Stimulated activated CD8-positive, alpha-beta memory T cell treated with anti-CD3 and anti-CD28 coated beads, Interleukin-4, amount 100 ng/mL, for 48 hours (primary cell): ENCODE data around the gene TH.

ENCODE experiments used
- DNase-seq: peaks from one replicate; pipeline ENCODE4 v3.0.0-alpha.2; 2020

TH gene

GRCh38 chr11:2177076-2177475, 5.5 kb upstream of the TH start:
- DNase-seq = no peak

GRCh38 chr11:2176389-2176900, 4.8 kb upstream of the TH start:
- no peak for DNase-seq

GRCh38 chr11:2175659-2176058, 4.0 kb upstream of the TH start:
- DNase-seq = no peak

GRCh38 chr11:2174361-2174760, 2.7 kb upstream of the TH start:
- no peak for DNase-seq

GRCh38 chr11:2173761-2174160, 2.1 kb upstream of the TH start:
- DNase-seq = no peak

GRCh38 chr11:2173150-2173693, 1.6 kb upstream of the TH start:
- peak; percentile 52 for DNase-seq

GRCh38 chr11:2172676-2173075, 1.1 kb upstream of the TH start:
- no peak for DNase-seq

GRCh38 chr11:2169626-2170570, 1.7 kb downstream of the TH start:
- DNase-seq = no peak

- no peak for DNase-seq
These were observed 2.6 kb downstream of the TH start for GRCh38 chr11:2169005-2169378.

- no peak for DNase-seq
These were observed 3.2 kb downstream of the TH start for GRCh38 chr11:2168286-2169004.

GRCh38 chr11:2167141-2168045, 4.2 kb downstream of the TH start:
- no peak for DNase-seq

- DNase-seq = peak; percentile 73
These were observed 5.3 kb downstream of the TH start for GRCh38 chr11:2166091-2166851.

- no peak for DNase-seq
These were observed 6.0 kb downstream of the TH start for GRCh38 chr11:2165571-2165970.

GRCh38 chr11:2164861-2165555, 6.6 kb downstream of the TH start:
- no peak for DNase-seq

GRCh38 chr11:2164081-2164480, 7.5 kb downstream of the TH start:
- DNase-seq = no peak

GRCh38 chr11:2163428-2163978, 8.1 kb downstream of the TH start:
- no peak for DNase-seq

- DNase-seq = no peak
These were observed 10.8 kb downstream of the TH start, which contains the start of gene INS for GRCh38 chr11:2160736-2161259. Gene INS (minus strand): TSS chr11:2161209. CDS start chr11:2160971, 238 bp downstream.

GRCh38 chr11:2159536-2160413, 11.8 kb downstream of the TH start:
- no peak for DNase-seq

- no peak for DNase-seq
These were observed 12.6 kb downstream of the TH start for GRCh38 chr11:2158966-2159365.
